Measurements from ENCODE around the gene DCAF17. TPM values are rescaled to one million over a fixed set of nuclear protein-coding genes. Genes with fewer than 3 reads are reported as not detected.

The DCAF17 gene
- total RNA-seq, 2 experiments from 2014 or later = 25.9 to 40.9 TPM

DNA sequence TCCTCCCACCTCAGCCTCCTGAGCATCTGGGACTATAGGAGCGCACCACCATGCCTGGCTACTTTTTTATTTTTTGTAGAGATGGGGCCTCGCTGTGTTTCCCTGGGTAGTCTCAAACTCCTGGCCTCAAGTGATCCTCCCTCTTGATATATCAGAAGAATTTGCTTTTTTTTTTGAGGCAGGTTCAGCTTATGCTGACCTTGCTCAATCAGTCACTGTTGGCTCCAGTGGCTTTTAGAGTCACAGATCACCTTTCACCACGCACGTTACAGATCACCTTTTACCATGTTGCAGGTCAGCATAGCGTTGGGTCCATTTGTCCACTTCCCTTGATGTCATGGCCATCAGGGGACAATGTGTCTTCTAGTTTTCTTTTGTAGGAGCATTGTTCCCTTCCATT, 36.1 kb downstream of the DCAF17 start:
- ChIA-PET CTCF (ENCODE audit: unreplicated experiment) (no interaction called here), POLR2A (no interaction called here)
- no peak overlapping the region for H3K4me3 ChIP-seq (ENCODE audit: low read depth, low read length, poor library complexity, severe bottlenecking)
- no peak for TF ChIP-seq EZH2phosphoT487 (IDR thresholded peaks at IDR 0.05; ENCODE audit: borderline replicate concordance, low read depth, low read length)
- TF ChIP-seq, protein P1, sequence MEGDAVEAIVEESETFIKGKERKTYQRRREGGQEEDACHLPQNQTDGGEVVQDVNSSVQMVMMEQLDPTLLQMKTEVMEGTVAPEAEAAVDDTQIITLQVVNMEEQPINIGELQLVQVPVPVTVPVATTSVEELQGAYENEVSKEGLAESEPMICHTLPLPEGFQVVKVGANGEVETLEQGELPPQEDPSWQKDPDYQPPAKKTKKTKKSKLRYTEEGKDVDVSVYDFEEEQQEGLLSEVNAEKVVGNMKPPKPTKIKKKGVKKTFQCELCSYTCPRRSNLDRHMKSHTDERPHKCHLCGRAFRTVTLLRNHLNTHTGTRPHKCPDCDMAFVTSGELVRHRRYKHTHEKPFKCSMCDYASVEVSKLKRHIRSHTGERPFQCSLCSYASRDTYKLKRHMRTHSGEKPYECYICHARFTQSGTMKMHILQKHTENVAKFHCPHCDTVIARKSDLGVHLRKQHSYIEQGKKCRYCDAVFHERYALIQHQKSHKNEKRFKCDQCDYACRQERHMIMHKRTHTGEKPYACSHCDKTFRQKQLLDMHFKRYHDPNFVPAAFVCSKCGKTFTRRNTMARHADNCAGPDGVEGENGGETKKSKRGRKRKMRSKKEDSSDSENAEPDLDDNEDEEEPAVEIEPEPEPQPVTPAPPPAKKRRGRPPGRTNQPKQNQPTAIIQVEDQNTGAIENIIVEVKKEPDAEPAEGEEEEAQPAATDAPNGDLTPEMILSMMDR (conservative IDR thresholded peaks at IDR 0.05; ENCODE audit: low read length) = no peak
- H2AFZ ChIP-seq (ENCODE audit: low read length) = no peak overlapping the region
- no peaks in the 10 kb centered on the region for H3K79me2 ChIP-seq (ENCODE audit: insufficient read depth, low read depth, low read length)
- H3K4me2 ChIP-seq (ENCODE audit: low read length) = no peak overlapping the region
- H3K9me2 ChIP-seq (ENCODE audit: insufficient read depth, low read length) = no peaks in the 10 kb centered on the region
- intact Hi-C loops (cut with micrococcal nuclease; ENCODE audit: unreplicated experiment) = no loop called here
- no peak for DNase-seq (ENCODE audit: low spot score)
- H3K36me3 ChIP-seq (ENCODE audit: insufficient read depth, low read length) = peaks cover 93% of the 10 kb centered on the region
- H3K4me1 ChIP-seq (ENCODE audit: insufficient read depth, low read length, poor library complexity, severe bottlenecking) = no peaks in the 10 kb centered on the region
- H4K20me1 ChIP-seq (ENCODE audit: insufficient read depth, low read length) = no peaks in the 10 kb centered on the region
- H3K9me3 ChIP-seq (ENCODE audit: low read length) = no peaks in the 10 kb centered on the region
- no TSS peak for BruUV-seq (replicated peaks)
- H3K27ac ChIP-seq (ENCODE audit: low read depth, low read length, poor library complexity, severe bottlenecking) = no peak overlapping the region

DNA sequence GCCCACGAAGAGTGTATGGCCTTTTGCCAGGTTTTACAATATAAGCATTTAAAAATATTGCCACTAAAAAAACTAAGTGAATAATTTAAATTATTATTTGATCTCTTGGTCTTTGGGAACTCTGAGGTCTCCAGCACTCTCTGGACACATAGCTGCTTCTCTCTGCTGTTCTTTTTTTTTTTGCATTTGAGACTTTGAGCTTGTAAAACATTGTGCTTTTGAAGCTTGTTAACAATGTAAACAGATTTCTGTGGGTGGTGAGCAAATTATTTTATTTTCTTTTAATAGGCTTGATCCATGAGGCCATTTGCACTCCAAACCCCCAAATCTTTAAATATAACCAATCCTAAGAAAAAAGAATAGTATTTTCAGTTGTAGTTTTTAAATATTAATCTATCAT, 42.0 kb downstream of the DCAF17 start:
- POLR2A ChIA-PET = interaction anchor here (0.7 to 0.8 kb wide), 2 partner anchors 11 to 435 kb away, joined by 3 to 4 read pairs; no protein-coding TSS in a partner anchor
- Histone ChIP-seq H3K4me2 (ENCODE audit: low read length) (no peak overlapping the region), H3K4me3 (ENCODE audit: low read depth, low read length, poor library complexity, severe bottlenecking) (no peak overlapping the region), H2AFZ (ENCODE audit: low read length) (no peak overlapping the region), H3K9me3 (ENCODE audit: low read length) (no peaks in the 10 kb centered on the region), H3K79me2 (ENCODE audit: insufficient read depth, low read depth, low read length) (no peaks in the 10 kb centered on the region), H3K36me3 (ENCODE audit: insufficient read depth, low read length) (peaks cover 100% of the 10 kb centered on the region), H4K20me1 (ENCODE audit: insufficient read depth, low read length) (no peaks in the 10 kb centered on the region), H3K4me1 (ENCODE audit: insufficient read depth, low read length, poor library complexity, severe bottlenecking) (no peaks in the 10 kb centered on the region), H3K9me2 (ENCODE audit: insufficient read depth, low read length) (no peaks in the 10 kb centered on the region), H3K27ac (ENCODE audit: low read depth, low read length, poor library complexity, severe bottlenecking) (no peak overlapping the region)
- no TSS peak for BruUV-seq (replicated peaks)
- CTCF ChIA-PET (ENCODE audit: unreplicated experiment) = no interaction called here
- intact Hi-C loops (cut with micrococcal nuclease; ENCODE audit: unreplicated experiment) = no loop called here
- no peak for TF ChIP-seq EZH2phosphoT487 (IDR thresholded peaks at IDR 0.05; ENCODE audit: borderline replicate concordance, low read depth, low read length)
- TF ChIP-seq, protein P1 (conservative IDR thresholded peaks at IDR 0.05; ENCODE audit: low read length) = no peak
- DNase-seq (ENCODE audit: low spot score) = no peak

DNA sequence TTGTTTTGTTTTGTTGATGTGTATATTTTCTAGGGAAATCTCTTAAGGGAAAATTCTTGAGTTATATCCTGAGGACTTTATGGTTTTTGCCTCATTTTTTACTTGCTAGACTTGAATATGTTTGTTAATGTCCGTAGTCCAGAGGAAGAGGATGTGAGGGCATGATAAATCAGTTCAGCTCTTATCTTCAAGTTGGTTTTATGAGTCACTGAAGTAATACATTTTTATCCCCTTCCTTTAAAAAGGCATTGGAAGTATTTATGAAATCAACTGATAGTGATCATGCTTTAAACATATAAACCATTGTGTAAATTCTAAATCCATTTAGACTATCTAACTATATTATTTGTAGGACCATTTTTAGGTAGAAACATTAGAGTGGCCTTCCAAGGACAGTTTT, 44.3 kb downstream of the DCAF17 start:
- POLR2A ChIA-PET = interaction anchor here (1.6 kb wide), 1 partner anchor 28 kb away, joined by 5 read pairs; no protein-coding TSS in a partner anchor
- DNase-seq (ENCODE audit: low spot score) = no peak
- Histone ChIP-seq H3K36me3 (ENCODE audit: insufficient read depth, low read length) (peaks cover 99% of the 10 kb centered on the region), H3K4me1 (ENCODE audit: insufficient read depth, low read length, poor library complexity, severe bottlenecking) (no peaks in the 10 kb centered on the region), H3K4me2 (ENCODE audit: low read length) (no peak overlapping the region), H2AFZ (ENCODE audit: low read length) (no peak overlapping the region), H4K20me1 (ENCODE audit: insufficient read depth, low read length) (no peaks in the 10 kb centered on the region), H3K27ac (ENCODE audit: low read depth, low read length, poor library complexity, severe bottlenecking) (no peak overlapping the region), H3K4me3 (ENCODE audit: low read depth, low read length, poor library complexity, severe bottlenecking) (no peak overlapping the region), H3K79me2 (ENCODE audit: insufficient read depth, low read depth, low read length) (no peaks in the 10 kb centered on the region), H3K9me2 (ENCODE audit: insufficient read depth, low read length) (no peaks in the 10 kb centered on the region), H3K9me3 (ENCODE audit: low read length) (no peaks in the 10 kb centered on the region)
- intact Hi-C loops (cut with micrococcal nuclease; ENCODE audit: unreplicated experiment) = no loop called here
- CTCF ChIA-PET (ENCODE audit: unreplicated experiment) = no interaction called here
- BruUV-seq (replicated peaks) = no TSS peak
- no peak for TF ChIP-seq EZH2phosphoT487 (IDR thresholded peaks at IDR 0.05; ENCODE audit: borderline replicate concordance, low read depth, low read length)
